Suprapubic skin (tissue), 4 donors: ENCODE data around the gene TBX6. TPM values are rescaled to one million over a fixed set of nuclear protein-coding genes. Genes with fewer than 3 reads are reported as not detected.
A peak's percentile ranks its signal among the peaks of the same experiment; 100 is the strongest.

Experiments
- DNase-seq, 2 donors: peaks; one replicate each; pipeline ENCODE4 v3.0.0-alpha.2; 2019; ENCODE audit warnings: low spot score in 2 of 2
- H3K27ac ChIP-seq: fragments of 200-600 bp; sonication (generic); one replicate; pipeline ENCODE4 v1.5.1; 2019
- H3K27me3 ChIP-seq: fragments of 200-600 bp; sonication (generic); one replicate; pipeline ENCODE4 v1.5.1; 2019
- H3K36me3 ChIP-seq: fragments of 200-600 bp; sonication (generic); one replicate; pipeline ENCODE4 v1.5.1; 2019
- H3K4me1 ChIP-seq: fragments of 200-600 bp; sonication (generic); one replicate; pipeline ENCODE4 v1.5.1; 2019
- H3K4me3 ChIP-seq: fragments of 200-600 bp; sonication (generic); one replicate; pipeline ENCODE4 v1.5.1; 2019; ENCODE audit warnings: mild to moderate bottlenecking
- H3K9me3 ChIP-seq: fragments of 200-600 bp; sonication (generic); one replicate; pipeline ENCODE4 v1.5.1; 2019
- EP300 ChIP-seq: sonication (generic); formaldehyde crosslinking; IDR thresholded peaks from one replicate; pipeline ENCODE4 v1.6.1; 2017; ENCODE audit warnings: antibody characterized with exemption
- POLR2A ChIP-seq, 2 donors: fragments of 450-650 bp; IDR thresholded peaks; one replicate each; pipeline ENCODE4 v1.6.1; 2017; ENCODE audit warnings: antibody characterized with exemption in 2 of 2, mild to moderate bottlenecking in 2 of 2, moderate library complexity in 2 of 2
- POLR2AphosphoS5 ChIP-seq, 3 donors: sonication (generic); formaldehyde crosslinking; IDR thresholded peaks; one replicate each; pipeline ENCODE4 v1.6.1; 2017; ENCODE audit warnings: antibody characterized with exemption in 3 of 3
- WGBS: methylation state at CpG from one replicate; pipeline ENCODE4 v1.1.5; 2018; 5-methylcytosine and 5-hydroxymethylcytosine counted together
- total RNA-seq, 4 donors: library from RNA; depleted of rRNA; stranded (reverse); fragments of >200 nt; gene quantifications; one replicate each; pipeline ENCODE4 v1.1.0, GENCODE V29; 2016
- TF ChIP-seq, protein P1 (sequence below), 2 donors: fragments of 200-600 bp in 1 of 2; fragments of 450-650 bp in 1 of 2; sonication (generic) in 1 of 2; IDR thresholded peaks; one replicate each; pipeline ENCODE4 v1.5.1; 2016 to 2019; ENCODE audit warnings: antibody characterized with exemption in 2 of 2, mild to moderate bottlenecking in 1 of 2, moderate library complexity in 1 of 2

Gene TBX6
- total RNA-seq, 4 donors from 2014 or later = 2.7 to 7.6 (median 4.7) TPM

- Histone ChIP-seq H3K4me3 (no peak overlapping the region), H3K27ac (no peak overlapping the region), H3K36me3 (peaks cover 42% of the 10 kb centered on the region), H3K27me3 (no peaks in the 10 kb centered on the region), H3K4me1 (peaks cover 44% of the 10 kb centered on the region), H3K9me3 (no peaks in the 10 kb centered on the region)
- peak in 1 of 2 donors; percentile 65 for DNase-seq
- TF ChIP-seq POLR2A (IDR thresholded peaks at IDR 0.05) = no peak
- TF ChIP-seq, protein P1, sequence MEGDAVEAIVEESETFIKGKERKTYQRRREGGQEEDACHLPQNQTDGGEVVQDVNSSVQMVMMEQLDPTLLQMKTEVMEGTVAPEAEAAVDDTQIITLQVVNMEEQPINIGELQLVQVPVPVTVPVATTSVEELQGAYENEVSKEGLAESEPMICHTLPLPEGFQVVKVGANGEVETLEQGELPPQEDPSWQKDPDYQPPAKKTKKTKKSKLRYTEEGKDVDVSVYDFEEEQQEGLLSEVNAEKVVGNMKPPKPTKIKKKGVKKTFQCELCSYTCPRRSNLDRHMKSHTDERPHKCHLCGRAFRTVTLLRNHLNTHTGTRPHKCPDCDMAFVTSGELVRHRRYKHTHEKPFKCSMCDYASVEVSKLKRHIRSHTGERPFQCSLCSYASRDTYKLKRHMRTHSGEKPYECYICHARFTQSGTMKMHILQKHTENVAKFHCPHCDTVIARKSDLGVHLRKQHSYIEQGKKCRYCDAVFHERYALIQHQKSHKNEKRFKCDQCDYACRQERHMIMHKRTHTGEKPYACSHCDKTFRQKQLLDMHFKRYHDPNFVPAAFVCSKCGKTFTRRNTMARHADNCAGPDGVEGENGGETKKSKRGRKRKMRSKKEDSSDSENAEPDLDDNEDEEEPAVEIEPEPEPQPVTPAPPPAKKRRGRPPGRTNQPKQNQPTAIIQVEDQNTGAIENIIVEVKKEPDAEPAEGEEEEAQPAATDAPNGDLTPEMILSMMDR (IDR thresholded peaks at IDR 0.05) = no peak
- TF ChIP-seq POLR2AphosphoS5 (IDR thresholded peaks at IDR 0.05) = no peak
- TF ChIP-seq EP300 = no peak
- WGBS = 81% methylated on average over 11 of the region's 11 CpGs
Measured at GRCh38 chr16:30087181-30087898, 4.4 kb downstream of the TBX6 start.

GRCh38 chr16:30086291-30087140, 5.2 kb downstream of the TBX6 start:
- Histone ChIP-seq H3K36me3 (peaks cover 51% of the 10 kb centered on the region), H3K27ac (no peak overlapping the region), H3K27me3 (no peaks in the 10 kb centered on the region), H3K4me1 (peaks cover 37% of the 10 kb centered on the region), H3K9me3 (no peaks in the 10 kb centered on the region), H3K4me3 (no peak overlapping the region)
- no peak for DNase-seq
- WGBS = 77% methylated on average over 14 of the region's 27 CpGs
- TF ChIP-seq POLR2A (IDR thresholded peaks at IDR 0.05) (no peak), POLR2AphosphoS5 (IDR thresholded peaks at IDR 0.05) (no peak), EP300 (no peak)

DNA sequence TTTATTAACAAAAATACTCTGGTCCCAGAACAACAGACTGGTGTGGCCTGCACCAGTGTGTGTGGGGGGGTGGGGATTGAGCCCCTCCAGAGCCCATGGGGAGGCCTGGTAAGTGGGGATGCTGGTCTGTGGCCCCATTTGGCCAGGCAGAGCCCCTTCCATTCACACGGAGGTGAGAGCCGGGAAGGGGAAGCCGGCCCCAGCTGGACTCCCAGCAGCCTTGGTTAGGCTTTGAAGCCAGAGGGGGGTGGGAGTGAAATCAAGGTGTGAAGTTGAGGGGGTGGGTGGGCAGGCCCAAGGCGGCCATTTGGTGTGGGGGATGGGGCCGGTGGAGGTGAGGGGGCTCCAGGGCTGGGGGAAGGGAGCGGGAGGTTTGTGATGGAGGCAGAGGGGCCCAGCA, 5.9 kb downstream of the TBX6 start:
- peak overlapping the region; percentile 37 for H3K27ac ChIP-seq
- WGBS = 70% methylated on average over 5 of the region's 6 CpGs

GRCh38 chr16:30085247-30085646, 6.5 kb downstream of the TBX6 start:
- Histone ChIP-seq H3K27me3 (no peaks in the 10 kb centered on the region), H3K36me3 (peaks cover 62% of the 10 kb centered on the region), H3K27ac (peak overlapping the region; percentile 37), H3K4me3 (no peak overlapping the region), H3K4me1 (peaks cover 24% of the 10 kb centered on the region), H3K9me3 (no peaks in the 10 kb centered on the region)
- no peak for TF ChIP-seq POLR2AphosphoS5 (IDR thresholded peaks at IDR 0.05)
- no peak for TF ChIP-seq POLR2A (IDR thresholded peaks at IDR 0.05)
- 62% methylated on average over 3 of the region's 3 CpGs for WGBS
- no peak for DNase-seq

More for the DNA sequence above, 5.9 kb downstream of the TBX6 start:
- TF ChIP-seq EP300 (no peak), POLR2AphosphoS5 (IDR thresholded peaks at IDR 0.05) (no peak), POLR2A (IDR thresholded peaks at IDR 0.05) (no peak)
- TF ChIP-seq, protein P1 (IDR thresholded peaks at IDR 0.05) = no peak
- H3K4me1 ChIP-seq = peaks cover 30% of the 10 kb centered on the region
- no peaks in the 10 kb centered on the region for H3K9me3 ChIP-seq
- H3K27me3 ChIP-seq = no peaks in the 10 kb centered on the region
- no peak overlapping the region for H3K4me3 ChIP-seq
- no peak for DNase-seq
- peaks cover 58% of the 10 kb centered on the region for H3K36me3 ChIP-seq

DNA sequence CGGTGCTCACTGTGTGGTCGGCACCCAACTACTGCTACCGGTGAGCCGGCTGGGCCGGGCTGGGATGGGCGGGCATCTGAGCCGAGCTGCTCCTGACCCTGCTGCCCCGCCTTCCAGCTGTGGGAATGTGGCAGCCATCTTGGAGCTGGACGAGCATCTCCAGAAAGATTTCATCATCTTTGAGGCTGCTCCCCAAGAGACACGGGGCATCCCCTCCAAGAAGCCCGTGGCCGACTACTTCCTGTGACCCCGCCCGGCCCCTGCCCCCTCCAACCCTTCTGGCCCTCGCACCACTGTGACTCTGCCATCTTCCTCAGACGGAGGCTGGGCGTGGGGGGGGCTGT, 6.9 kb downstream of the TBX6 start:
- Histone ChIP-seq H3K36me3 (peaks cover 67% of the 10 kb centered on the region), H3K27ac (peak overlapping the region; percentile 37)
- TF ChIP-seq POLR2AphosphoS5 (IDR thresholded peaks at IDR 0.05) (no peak), EP300 (no peak), POLR2A (IDR thresholded peaks at IDR 0.05) (no peak)

GRCh38 chr16:30084096-30084815, 7.5 kb downstream of the TBX6 start:
- Histone ChIP-seq H3K4me3 (no peak overlapping the region), H3K27me3 (no peaks in the 10 kb centered on the region), H3K27ac (no peak overlapping the region), H3K4me1 (peaks cover 18% of the 10 kb centered on the region), H3K9me3 (no peaks in the 10 kb centered on the region), H3K36me3 (peaks cover 72% of the 10 kb centered on the region)
- TF ChIP-seq, protein P1 (IDR thresholded peaks at IDR 0.05) = no peak
- no peak for TF ChIP-seq POLR2A (IDR thresholded peaks at IDR 0.05)
- no peak for TF ChIP-seq POLR2AphosphoS5 (IDR thresholded peaks at IDR 0.05)
- no peak for TF ChIP-seq EP300
- DNase-seq = no peak
- 82% methylated on average over 15 of the region's 18 CpGs for WGBS

More for the DNA sequence above, 6.9 kb downstream of the TBX6 start:
- Histone ChIP-seq H3K27me3 (no peaks in the 10 kb centered on the region), H3K9me3 (no peaks in the 10 kb centered on the region), H3K4me1 (peaks cover 22% of the 10 kb centered on the region), H3K4me3 (no peak overlapping the region)
- WGBS = 41% methylated on average over 15 of the region's 17 CpGs
- no peak for DNase-seq
